HCT116 (cell line): ENCODE measurements around the gene GFI1B. TPM values are rescaled to one million over a fixed set of nuclear protein-coding genes. Genes with fewer than 3 reads are reported as not detected.

Experiments used
- ATAC-seq: fragments of 200-7000 bp; cut with Tn5 transposase; 2 replicates; pipeline ENCODE4 v1.9.1; 2020; ENCODE audit warnings: mild to moderate bottlenecking, moderate library complexity
- BruUV-seq: library from RNA; stranded (reverse); fragments of 400-500 nt; replicated peaks from 2 replicates; lab custom pipeline; 2021; lab: Mats Ljungman, UMichigan
- CTCF ChIA-PET: fragments of 300-600 bp; sonication (Branson Sonifier 250); formaldehyde crosslinking; loops from one replicate; lab custom pipeline; 2021; ENCODE audit warnings: antibody characterized with exemption; lab: Charles Lee
- POLR2A ChIA-PET: fragments of 300-600, 350-600 bp; sonication (Branson Sonifier 250); formaldehyde crosslinking; loops from one replicate; lab custom pipeline; 2021; ENCODE audit warnings: antibody characterized with exemption; lab: Charles Lee
- RAD21 ChIA-PET, 2 experiments: fragments of 300-600 bp; sonication (Branson Sonifier 250); formaldehyde crosslinking; loops; one replicate each; lab custom pipeline; 2023; ENCODE audit warnings: low total read pairs in 2 of 2; ENCODE audit not compliant: uncharacterized antibody in 2 of 2, unreplicated experiment in 2 of 2, low non-redundant PET in 1 of 2; lab: Charles Lee
- DNase-seq: peaks from one replicate; pipeline ENCODE4 v3.0.0-alpha.2; 2010; ENCODE audit warnings: low read depth, low spot score
- H2AFZ ChIP-seq: fragments of 200-600 bp; shearing (Covaris generic), sonication (generic); 2 replicates; pipeline ENCODE4 v1.6.1; 2017; ENCODE audit warnings: low read depth, mixed run types, mixed read lengths, antibody characterized with exemption, low read length; ENCODE audit not compliant: poor library complexity, severe bottlenecking
- H3K27ac ChIP-seq: 2 replicates; pipeline ENCODE4 v1.5.1; 2012; ENCODE audit warnings: low read depth, low read length
- H3K27me3 ChIP-seq: fragments of 200-600 bp; sonication (generic); 2 replicates; pipeline ENCODE4 v1.6.1; 2016; ENCODE audit warnings: mixed run types, low read length, mixed read lengths; ENCODE audit not compliant: insufficient read depth
- H3K36me3 ChIP-seq, 2 experiments: fragments of 200-500 bp in 1 of 2; fragments of 200-600 bp in 1 of 2; sonication (Bioruptor generic) in 1 of 2; sonication (generic) in 1 of 2; 2 replicates each; pipeline versions ENCODE4 v1.5.1 to v1.6.1; 2014 to 2016; ENCODE audit warnings: low read length in 2 of 2, inconsistent platforms in 1 of 2, mixed read lengths in 1 of 2, mixed run types in 1 of 2; ENCODE audit not compliant: insufficient read depth in 2 of 2, control insufficient read depth in 1 of 2
- H3K4me1 ChIP-seq, 2 experiments: fragments of 200-600 bp in 1 of 2; sonication (generic) in 1 of 2; 2 replicates each; pipeline versions ENCODE4 v1.5.1 to v1.6.1; 2012 to 2017; ENCODE audit warnings: low read length in 2 of 2, inconsistent platforms in 1 of 2, mild to moderate bottlenecking in 1 of 2, mixed read lengths in 1 of 2, mixed run types in 1 of 2, moderate library complexity in 1 of 2; ENCODE audit not compliant: insufficient read depth in 2 of 2, control insufficient read depth in 1 of 2
- H3K4me2 ChIP-seq: fragments of 200-600 bp; sonication (generic); 2 replicates; pipeline ENCODE4 v1.6.1; 2017; ENCODE audit warnings: mixed run types, low read length, mixed read lengths
- H3K4me3 ChIP-seq, 2 experiments: fragments of 200-600 bp in 1 of 2; sonication (generic) in 1 of 2; replicated peaks in 1 of 2; 2 replicates each; pipeline ENCODE4 v1.5.1; 2011 to 2016; ENCODE audit warnings: low read length in 2 of 2, control low read depth in 1 of 2, low read depth in 1 of 2, mild to moderate bottlenecking in 1 of 2, mixed read lengths in 1 of 2, mixed run types in 1 of 2
- H3K79me2 ChIP-seq: fragments of 200-600 bp; sonication (generic); 2 replicates; pipeline ENCODE4 v1.6.1; 2017; ENCODE audit warnings: mild to moderate bottlenecking, mixed run types, low read length, moderate library complexity, mixed read lengths; ENCODE audit not compliant: insufficient read depth
- H3K9ac ChIP-seq: fragments of 200-600 bp; sonication (generic); 2 replicates; pipeline ENCODE4 v1.6.1; 2016; ENCODE audit warnings: low read length, mixed read lengths
- H3K9me2 ChIP-seq: fragments of 200-600 bp; sonication (generic), shearing (Covaris generic); 2 replicates; pipeline ENCODE4 v1.6.1; 2017; ENCODE audit warnings: mixed run types, mild to moderate bottlenecking, moderate library complexity; ENCODE audit not compliant: insufficient read depth
- H3K9me3 ChIP-seq, 2 experiments: fragments of 200-500 bp in 1 of 2; fragments of 200-600 bp in 1 of 2; sonication (Bioruptor generic) in 1 of 2; sonication (generic) in 1 of 2; 2 replicates each; pipeline ENCODE4 v1.6.1; 2014 to 2017; ENCODE audit warnings: low read length in 2 of 2, mixed read lengths in 2 of 2, inconsistent platforms in 1 of 2, low read depth in 1 of 2, mild to moderate bottlenecking in 1 of 2, mixed run types in 1 of 2, moderate library complexity in 1 of 2; ENCODE audit not compliant: control insufficient read depth in 1 of 2, insufficient read depth in 1 of 2
- H4K20me1 ChIP-seq: fragments of 200-600 bp; sonication (generic), shearing (Covaris generic); 2 replicates; pipeline ENCODE4 v1.6.1; 2017; ENCODE audit warnings: mixed run types, mild to moderate bottlenecking, moderate library complexity; ENCODE audit not compliant: insufficient read depth
- CBX3 ChIP-seq: IDR thresholded peaks from 2 replicates; pipeline ENCODE4 v1.6.1; 2012; ENCODE audit warnings: low read depth
- EGR1 ChIP-seq: IDR thresholded peaks from 2 replicates; pipeline ENCODE4 v1.6.1; 2012; ENCODE audit warnings: low read depth
- ELF1 ChIP-seq: IDR thresholded peaks from 2 replicates; pipeline ENCODE4 v1.6.1; 2012; ENCODE audit warnings: low read depth, borderline replicate concordance
- EZH2phosphoT487 ChIP-seq: fragments of 200-600 bp; IDR thresholded peaks from 2 replicates; pipeline ENCODE4 v1.6.1; 2018; ENCODE audit warnings: antibody characterized with exemption, borderline replicate concordance
- SIN3A ChIP-seq: IDR thresholded peaks from 2 replicates; pipeline ENCODE4 v1.6.1; 2012; ENCODE audit warnings: low read depth
- SP1 ChIP-seq: IDR thresholded peaks from 2 replicates; pipeline ENCODE4 v1.6.1; 2012; ENCODE audit warnings: low read depth
- intact Hi-C: fragments of 100-400 bp; cut with micrococcal nuclease; formaldehyde crosslinking; loops from 2 replicates; pipeline ENCODE4 v1.10.0; 2022
- total RNA-seq: library from RNA; stranded (reverse); gene quantifications from one replicate; pipeline ENCODE4 v1.2.1, GENCODE V29; 2021; ENCODE audit not compliant: unreplicated experiment
- TF ChIP-seq, protein P1 (sequence below): IDR thresholded peaks from 2 replicates; pipeline ENCODE4 v1.6.1; 2011; ENCODE audit warnings: mild to moderate bottlenecking, low read length, moderate library complexity; ENCODE audit not compliant: insufficient replicate concordance; ENCODE audit errors: extremely low read depth

GFI1B gene
- total RNA-seq, 1 experiment from 2014 or later = 0.20 TPM

DNA sequence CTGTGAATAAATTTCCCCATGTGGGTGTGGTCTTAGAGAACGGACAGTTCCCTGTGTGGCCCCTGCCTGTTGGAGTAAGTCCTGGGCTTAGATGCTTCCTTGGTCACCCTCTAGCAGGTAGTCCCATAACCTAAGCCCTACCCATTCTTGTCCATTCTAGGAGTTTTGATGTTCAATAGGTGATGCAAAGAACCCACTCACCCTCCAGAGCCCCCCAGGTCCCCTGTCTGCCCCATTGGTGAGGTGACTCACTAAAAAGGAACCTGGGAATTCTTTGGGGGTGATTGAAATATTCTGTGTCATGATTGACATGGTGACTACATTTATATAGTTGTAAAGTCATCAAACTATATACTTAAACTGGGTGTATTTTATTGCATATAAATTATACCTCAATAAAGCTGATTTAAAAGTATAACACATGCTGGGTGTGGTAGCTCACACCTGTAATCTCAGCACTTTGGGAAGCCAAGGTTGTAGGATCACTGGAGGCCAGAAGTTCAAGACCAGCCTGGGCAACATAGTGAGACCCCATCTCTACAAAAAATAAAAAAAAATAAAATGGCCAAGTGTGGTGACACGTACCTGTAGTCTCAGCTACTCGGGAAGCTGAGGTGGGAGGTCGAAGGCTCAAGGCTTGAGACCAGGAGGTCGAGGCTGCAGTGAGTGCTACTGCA, 31.6 kb downstream of the GFI1B start:
- no peaks in the 10 kb centered on the region for H3K36me3 ChIP-seq
- no peak overlapping the region for H3K9ac ChIP-seq
- ChIA-PET RAD21 (no interaction called here), CTCF (interaction anchor here (1.5 kb wide), 1 partner anchor 12 kb away, joined by 6 read pairs; no protein-coding TSS in a partner anchor), POLR2A (no interaction called here)
- TF ChIP-seq ELF1 (no peak), EGR1 (no peak), CBX3 (no peak), EZH2phosphoT487 (no peak), SP1 (no peak), SIN3A (no peak)
- no TSS peak for BruUV-seq
- H3K27me3 ChIP-seq = no peaks in the 10 kb centered on the region
- no peak overlapping the region for H3K27ac ChIP-seq
- H3K4me2 ChIP-seq = no peak overlapping the region
- H4K20me1 ChIP-seq = no peaks in the 10 kb centered on the region
- ATAC-seq = no peak
- H3K4me3 ChIP-seq = no peak overlapping the region
- intact Hi-C loops = no loop called here
- DNase-seq = no peak
- no peaks in the 10 kb centered on the region for H3K9me2 ChIP-seq
- H3K9me3 ChIP-seq = 0 out of 4 replicates have a peak, but pooled peaks cover 0 to 3% of the 10 kb centered on the region in 2 experiments
- no peaks in the 10 kb centered on the region for H3K4me1 ChIP-seq
- no peaks in the 10 kb centered on the region for H3K79me2 ChIP-seq
- H2AFZ ChIP-seq = no peak overlapping the region

DNA sequence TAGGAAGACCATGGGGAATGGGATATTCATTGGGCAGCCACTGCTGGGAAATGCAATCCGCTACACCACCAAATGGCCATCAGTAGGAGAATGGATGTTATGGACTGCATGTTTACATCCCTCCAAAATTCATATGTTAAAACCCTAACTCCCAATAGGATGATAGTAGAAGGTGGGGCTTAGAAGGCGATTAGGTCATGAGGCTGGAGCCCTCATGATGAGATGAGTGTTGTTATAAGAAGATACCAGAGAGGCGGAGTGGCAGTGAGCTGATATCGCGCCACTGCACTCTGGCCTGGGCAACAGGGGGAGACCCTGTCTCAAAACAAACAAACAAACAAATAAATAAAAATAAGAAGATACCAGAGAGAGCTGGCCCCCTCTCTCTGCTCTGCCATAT, 36.2 kb downstream of the GFI1B start:
- CTCF ChIA-PET = no interaction called here

More for the DNA sequence above, 36.2 kb downstream of the GFI1B start:
- no TSS peak for BruUV-seq
- Histone ChIP-seq H3K4me2 (no peak overlapping the region), H3K4me3 (no peak overlapping the region), H4K20me1 (no peaks in the 10 kb centered on the region), H3K9ac (no peak overlapping the region), H3K9me2 (no peaks in the 10 kb centered on the region), H3K79me2 (no peaks in the 10 kb centered on the region), H3K27me3 (no peaks in the 10 kb centered on the region), H3K4me1 (no peaks in the 10 kb centered on the region), H2AFZ (no peak overlapping the region), H3K36me3 (no peaks in the 10 kb centered on the region), H3K9me3 (0 out of 4 replicates have a peak, but pooled peaks cover 0 to 3% of the 10 kb centered on the region in 2 experiments), H3K27ac (no peak overlapping the region)
- DNase-seq (no peak), ATAC-seq (no peak)
- intact Hi-C loops = no loop called here
- ChIA-PET POLR2A (no interaction called here), RAD21 (no interaction called here)
- TF ChIP-seq EGR1 (no peak), SP1 (no peak)
- TF ChIP-seq, protein P1, sequence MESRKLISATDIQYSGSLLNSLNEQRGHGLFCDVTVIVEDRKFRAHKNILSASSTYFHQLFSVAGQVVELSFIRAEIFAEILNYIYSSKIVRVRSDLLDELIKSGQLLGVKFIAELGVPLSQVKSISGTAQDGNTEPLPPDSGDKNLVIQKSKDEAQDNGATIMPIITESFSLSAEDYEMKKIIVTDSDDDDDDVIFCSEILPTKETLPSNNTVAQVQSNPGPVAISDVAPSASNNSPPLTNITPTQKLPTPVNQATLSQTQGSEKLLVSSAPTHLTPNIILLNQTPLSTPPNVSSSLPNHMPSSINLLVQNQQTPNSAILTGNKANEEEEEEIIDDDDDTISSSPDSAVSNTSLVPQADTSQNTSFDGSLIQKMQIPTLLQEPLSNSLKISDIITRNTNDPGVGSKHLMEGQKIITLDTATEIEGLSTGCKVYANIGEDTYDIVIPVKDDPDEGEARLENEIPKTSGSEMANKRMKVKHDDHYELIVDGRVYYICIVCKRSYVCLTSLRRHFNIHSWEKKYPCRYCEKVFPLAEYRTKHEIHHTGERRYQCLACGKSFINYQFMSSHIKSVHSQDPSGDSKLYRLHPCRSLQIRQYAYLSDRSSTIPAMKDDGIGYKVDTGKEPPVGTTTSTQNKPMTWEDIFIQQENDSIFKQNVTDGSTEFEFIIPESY = no peak
